Measurements from ENCODE around the gene PGLYRP2. TPM values are rescaled to one million over a fixed set of nuclear protein-coding genes. Genes with fewer than 3 reads are reported as not detected.
"Not testable (repeated sequence)": the region's sequence is repeated elsewhere in the genome, so short reads cannot be mapped to it uniquely, and the experiment has no call there.

PGLYRP2 gene
- polyA plus RNA-seq, 4 donors, result 0.54 TPM; not detected in 3

GRCh38 chr19:15515227-15515625 is 35.9 kb upstream of the PGLYRP2 start:
- not testable (repeated sequence) for H3K4me1 ChIP-seq (ENCODE audit: control insufficient read depth in 3 of 3, insufficient read depth in 2 of 3, low read depth in 1 of 3, low read length in 2 of 3); H3K9me3 ChIP-seq (ENCODE audit: control insufficient read depth in 2 of 2, insufficient read depth in 1 of 2, low read depth in 1 of 2, low read length in 1 of 2); H3K27me3 ChIP-seq (ENCODE audit: control insufficient read depth in 3 of 3, insufficient read depth in 3 of 3, low read length in 3 of 3); H3K4me3 ChIP-seq (ENCODE audit: low read depth in 1 of 3, low read length in 3 of 3); FAIRE-seq; H3K36me3 ChIP-seq (ENCODE audit: control insufficient read depth in 3 of 3, insufficient read depth in 2 of 3, low read depth in 1 of 3, low read length in 3 of 3); DNase-seq
- WGBS, 3 donors, result 87 to 91% (median 89%) methylated on average over 9 of the region's 9 CpGs
- H3K27ac ChIP-seq (ENCODE audit: low read depth in 1 of 3, low read length in 2 of 3), result peak overlapping the region in 1 of 3 donors; percentile 90

- Histone ChIP-seq H3K9me3 (ENCODE audit: control insufficient read depth in 2 of 2, insufficient read depth in 1 of 2, low read depth in 1 of 2, low read length in 1 of 2) (no peaks in the 10 kb centered on the region), H3K27ac (ENCODE audit: low read depth in 1 of 3, low read length in 2 of 3) (no peak overlapping the region), H3K36me3 (ENCODE audit: control insufficient read depth in 3 of 3, insufficient read depth in 2 of 3, low read depth in 1 of 3, low read length in 3 of 3) (no peaks in the 10 kb centered on the region), H3K27me3 (ENCODE audit: control insufficient read depth in 3 of 3, insufficient read depth in 3 of 3, low read length in 3 of 3) (peaks cover 6 to 25% (median 9%) of the 10 kb centered on the region in 3 donors), H3K4me3 (ENCODE audit: low read depth in 1 of 3, low read length in 3 of 3) (no peak overlapping the region), H3K4me1 (ENCODE audit: control insufficient read depth in 3 of 3, insufficient read depth in 2 of 3, low read depth in 1 of 3, low read length in 2 of 3) (no peaks in the 10 kb centered on the region)
- FAIRE-seq (no peak), DNase-seq (no peak)
- WGBS, 3 donors, result 78 to 88% (median 83%) methylated on average over 19 of the region's 19 CpGs
These were observed 32.5 kb upstream of the PGLYRP2 start for GRCh38 chr19:15511671-15512424.

GRCh38 chr19:15508035-15508710 is 28.9 kb upstream of the PGLYRP2 start, which contains the start of gene CYP4F22:
Gene CYP4F22 (plus strand): TSS chr19:15508525. CDS start chr19:15525337, 16,812 bp downstream.
- peak within 1 kb of the TSS in 1 of 3 donors; percentile 27 for H3K4me3 ChIP-seq (ENCODE audit: low read depth in 1 of 3, low read length in 3 of 3)
- WGBS, 3 donors, result 4 to 5% (median 4%) methylated on average over 49 to 52 of the region's 52 CpGs
- DNase-seq, result no peak

GRCh38 chr19:15507068-15508034 is 28.1 kb upstream of the PGLYRP2 start:
- Histone ChIP-seq H3K36me3 (ENCODE audit: control insufficient read depth in 3 of 3, insufficient read depth in 2 of 3, low read depth in 1 of 3, low read length in 3 of 3) (no peaks in the 10 kb centered on the region), H3K27ac (ENCODE audit: low read depth in 1 of 3, low read length in 2 of 3) (no peak overlapping the region), H3K9me3 (ENCODE audit: control insufficient read depth in 2 of 2, insufficient read depth in 1 of 2, low read depth in 1 of 2, low read length in 1 of 2) (no peaks in the 10 kb centered on the region), H3K4me1 (ENCODE audit: control insufficient read depth in 3 of 3, insufficient read depth in 2 of 3, low read depth in 1 of 3, low read length in 2 of 3) (no peaks in the 10 kb centered on the region), H3K27me3 (ENCODE audit: control insufficient read depth in 3 of 3, insufficient read depth in 3 of 3, low read length in 3 of 3) (peaks cover 6 to 27% (median 9%) of the 10 kb centered on the region in 3 donors), H3K4me3 (ENCODE audit: low read depth in 1 of 3, low read length in 3 of 3) (no peak overlapping the region)
- FAIRE-seq, result no peak
- DNase-seq, result no peak
- WGBS, 3 donors, result 54 to 65% (median 63%) methylated on average over 14 of the region's 14 CpGs

More at GRCh38 chr19:15508035-15508710, 28.9 kb upstream of the PGLYRP2 start, which contains the start of gene CYP4F22:
- H3K4me1 ChIP-seq (ENCODE audit: control insufficient read depth in 3 of 3, insufficient read depth in 2 of 3, low read depth in 1 of 3, low read length in 2 of 3), result no peaks in the 10 kb centered on the region
- H3K9me3 ChIP-seq (ENCODE audit: control insufficient read depth in 2 of 2, insufficient read depth in 1 of 2, low read depth in 1 of 2, low read length in 1 of 2), result no peaks in the 10 kb centered on the region
- no peak within 1 kb of the TSS for H3K27ac ChIP-seq (ENCODE audit: low read depth in 1 of 3, low read length in 2 of 3)
- H3K36me3 ChIP-seq (ENCODE audit: control insufficient read depth in 3 of 3, insufficient read depth in 2 of 3, low read depth in 1 of 3, low read length in 3 of 3), result no peaks in the 10 kb centered on the region
- H3K27me3 ChIP-seq (ENCODE audit: control insufficient read depth in 3 of 3, insufficient read depth in 3 of 3, low read length in 3 of 3), result peaks cover 6 to 27% (median 9%) of the 10 kb centered on the region in 3 donors
- no peak for FAIRE-seq

- no peak overlapping the region for H3K27ac ChIP-seq (ENCODE audit: low read depth in 1 of 3, low read length in 2 of 3)
- H3K27me3 ChIP-seq (ENCODE audit: control insufficient read depth in 3 of 3, insufficient read depth in 3 of 3, low read length in 3 of 3), result peaks cover 3 to 27% (median 9%) of the 10 kb centered on the region in 3 donors
- no peaks in the 10 kb centered on the region for H3K36me3 ChIP-seq (ENCODE audit: control insufficient read depth in 3 of 3, insufficient read depth in 2 of 3, low read depth in 1 of 3, low read length in 3 of 3)
- no peak for DNase-seq
- H3K9me3 ChIP-seq (ENCODE audit: control insufficient read depth in 2 of 2, insufficient read depth in 1 of 2, low read depth in 1 of 2, low read length in 1 of 2), result no peaks in the 10 kb centered on the region
- no peaks in the 10 kb centered on the region for H3K4me1 ChIP-seq (ENCODE audit: control insufficient read depth in 3 of 3, insufficient read depth in 2 of 3, low read depth in 1 of 3, low read length in 2 of 3)
- FAIRE-seq, result no peak
- H3K4me3 ChIP-seq (ENCODE audit: low read depth in 1 of 3, low read length in 3 of 3), result no peak overlapping the region
- 44 to 67% (median 49%) methylated on average over 5 of the region's 5 CpGs for WGBS, 3 donors
These were observed 26.8 kb upstream of the PGLYRP2 start for GRCh38 chr19:15506074-15506571.

- Histone ChIP-seq H3K4me3 (ENCODE audit: low read depth in 1 of 3, low read length in 3 of 3) (no peak overlapping the region), H3K9me3 (ENCODE audit: control insufficient read depth in 2 of 2, insufficient read depth in 1 of 2, low read depth in 1 of 2, low read length in 1 of 2) (no peaks in the 10 kb centered on the region), H3K27me3 (ENCODE audit: control insufficient read depth in 3 of 3, insufficient read depth in 3 of 3, low read length in 3 of 3) (peaks cover 0 to 5% (median 0%) of the 10 kb centered on the region in 3 donors), H3K27ac (ENCODE audit: low read depth in 1 of 3, low read length in 2 of 3) (no peak overlapping the region), H3K4me1 (ENCODE audit: control insufficient read depth in 3 of 3, insufficient read depth in 2 of 3, low read depth in 1 of 3, low read length in 2 of 3) (no peaks in the 10 kb centered on the region), H3K36me3 (ENCODE audit: control insufficient read depth in 3 of 3, insufficient read depth in 2 of 3, low read depth in 1 of 3, low read length in 3 of 3) (no peaks in the 10 kb centered on the region)
- FAIRE-seq, result no peak
- WGBS, 3 donors, result 44 to 60% (median 49%) methylated on average over 1 of the region's 1 CpG
- DNase-seq, result no peak
These were observed 23.0 kb upstream of the PGLYRP2 start for GRCh38 chr19:15502264-15502663.

GRCh38 chr19:15501596-15501995 is 22.3 kb upstream of the PGLYRP2 start:
- Histone ChIP-seq H3K4me1 (ENCODE audit: control insufficient read depth in 3 of 3, insufficient read depth in 2 of 3, low read depth in 1 of 3, low read length in 2 of 3) (no peaks in the 10 kb centered on the region), H3K36me3 (ENCODE audit: control insufficient read depth in 3 of 3, insufficient read depth in 2 of 3, low read depth in 1 of 3, low read length in 3 of 3) (no peaks in the 10 kb centered on the region), H3K27me3 (ENCODE audit: control insufficient read depth in 3 of 3, insufficient read depth in 3 of 3, low read length in 3 of 3) (peaks cover 0 to 2% (median 0%) of the 10 kb centered on the region in 3 donors), H3K27ac (ENCODE audit: low read depth in 1 of 3, low read length in 2 of 3) (no peak overlapping the region), H3K9me3 (ENCODE audit: control insufficient read depth in 2 of 2, insufficient read depth in 1 of 2, low read depth in 1 of 2, low read length in 1 of 2) (no peaks in the 10 kb centered on the region), H3K4me3 (ENCODE audit: low read depth in 1 of 3, low read length in 3 of 3) (no peak overlapping the region)
- DNase-seq (no peak), FAIRE-seq (no peak)
- 47 to 68% (median 52%) methylated on average over 1 of the region's 1 CpG for WGBS, 3 donors

GRCh38 chr19:15498910-15499309 is 19.6 kb upstream of the PGLYRP2 start:
- H3K27ac ChIP-seq (ENCODE audit: low read depth in 1 of 3, low read length in 2 of 3), result no peak overlapping the region
- H3K4me3 ChIP-seq (ENCODE audit: low read depth in 1 of 3, low read length in 3 of 3), result no peak overlapping the region
- 55 to 65% (median 63%) methylated on average over 6 of the region's 6 CpGs for WGBS, 3 donors
- no peaks in the 10 kb centered on the region for H3K9me3 ChIP-seq (ENCODE audit: control insufficient read depth in 2 of 2, insufficient read depth in 1 of 2, low read depth in 1 of 2, low read length in 1 of 2)
- H3K27me3 ChIP-seq (ENCODE audit: control insufficient read depth in 3 of 3, insufficient read depth in 3 of 3, low read length in 3 of 3), result no peaks in the 10 kb centered on the region
- H3K4me1 ChIP-seq (ENCODE audit: control insufficient read depth in 3 of 3, insufficient read depth in 2 of 3, low read depth in 1 of 3, low read length in 2 of 3), result no peaks in the 10 kb centered on the region
- H3K36me3 ChIP-seq (ENCODE audit: control insufficient read depth in 3 of 3, insufficient read depth in 2 of 3, low read depth in 1 of 3, low read length in 3 of 3), result no peaks in the 10 kb centered on the region
- no peak for FAIRE-seq
- DNase-seq, result no peak
